A549 (cell line): ENCODE results near the gene NDUFAF4. TPM values are rescaled to one million over a fixed set of nuclear protein-coding genes. Genes with fewer than 3 reads are reported as not detected.

Source experiments
- ATAC-seq, 2 experiments: fragments of 200-7000 bp in 1 of 2; fragments of >200 bp in 1 of 2; cut with Nextera tagmentation in 1 of 2; cut with Tn5 transposase in 1 of 2; 3 replicates each; pipeline versions ENCODE4 v1.8.0 to v1.9.1; 2018 to 2020; ENCODE audit warnings: mild to moderate bottlenecking in 1 of 2, moderate library complexity in 1 of 2
- CTCF ChIA-PET: fragments of 300-600 bp; sonication (Branson Sonifier 250); formaldehyde crosslinking; extraction: SDS; loops from one replicate; lab custom pipeline; 2021; ENCODE audit warnings: antibody characterized with exemption, inconsistent platforms; lab: Yijun Ruan, JAX
- POLR2A ChIA-PET: fragments of 350-600 bp; formaldehyde crosslinking; extraction: SDS; loops from one replicate; lab custom pipeline; 2021; ENCODE audit warnings: antibody characterized with exemption, inconsistent platforms; lab: Yijun Ruan, JAX
- DNase-seq, 2 experiments: peaks; one replicate each; pipeline versions ENCODE4 v3.0.0 to v3.0.0-alpha.2; 2011 to 2016; ENCODE audit warnings: low read depth in 1 of 2, low spot score in 1 of 2
- FAIRE-seq: peaks from 2 replicates; lab custom pipeline; 2011; peaks lifted over from hg19 to GRCh38; lab: Jason Lieb, UNC
- H3K27ac ChIP-seq, 2 experiments: fragments of >200 bp; sonication (Bioruptor Twin); formaldehyde crosslinking; 3 replicates each; pipeline ENCODE4 v1.5.1; 2016 to 2017
- H3K4me1 ChIP-seq: fragments of >200 bp; sonication (Bioruptor Twin); formaldehyde crosslinking; 3 replicates; pipeline ENCODE4 v1.6.1; 2016
- H3K4me2 ChIP-seq: fragments of >200 bp; sonication (Bioruptor Twin); formaldehyde crosslinking; 3 replicates; pipeline ENCODE4 v1.6.1; 2016
- H3K4me3 ChIP-seq: fragments of >200 bp; sonication (Bioruptor Twin); formaldehyde crosslinking; 3 replicates; pipeline ENCODE4 v1.5.1; 2016
- H3K9me3 ChIP-seq: fragments of >200 bp; sonication (Bioruptor Twin); formaldehyde crosslinking; 3 replicates; pipeline ENCODE4 v1.6.1; 2016
- BHLHE40 ChIP-seq: IDR thresholded peaks from 2 replicates; pipeline ENCODE4 v1.6.1; 2012; ENCODE audit warnings: low read depth, low read length, inconsistent platforms
- CBX8 ChIP-seq: fragments of 200-600 bp; sonication (generic); IDR thresholded peaks from 2 replicates; pipeline ENCODE4 v1.6.1; 2016
- E2F6 ChIP-seq: IDR thresholded peaks from 2 replicates; pipeline ENCODE4 v1.6.1; 2012; ENCODE audit warnings: low read depth, borderline replicate concordance
- EHMT2 ChIP-seq: fragments of 200-600 bp; sonication (generic); IDR thresholded peaks from 2 replicates; pipeline ENCODE4 v1.6.1; 2016; ENCODE audit warnings: antibody characterized with exemption, low read depth, mild to moderate bottlenecking, moderate library complexity
- FOXS1 ChIP-seq: fragments of 250-450 bp; sonication (Bioruptor Pico); IDR thresholded peaks from 2 replicates; pipeline ENCODE4 v1.5.0; 2020; ENCODE audit warnings: mild to moderate bottlenecking, moderate library complexity
- GATA3 ChIP-seq: IDR thresholded peaks from 2 replicates; pipeline ENCODE4 v1.6.1; 2012; ENCODE audit warnings: borderline replicate concordance
- HOXB13 ChIP-seq: fragments of 250-450 bp; sonication (Bioruptor Pico); IDR thresholded peaks from 2 replicates; pipeline ENCODE4 v1.5.0; 2020; ENCODE audit warnings: low read depth, mild to moderate bottlenecking, moderate library complexity
- HOXB5 ChIP-seq: fragments of 250-450 bp; sonication (Bioruptor Pico); IDR thresholded peaks from 2 replicates; pipeline ENCODE4 v1.5.0; 2020; ENCODE audit warnings: mild to moderate bottlenecking, moderate library complexity
- JUN ChIP-seq, 2 experiments: fragments of >200 bp; sonication (Bioruptor Twin); formaldehyde crosslinking; IDR thresholded peaks; 2 replicates in 1 of 2; 3 replicates in 1 of 2; pipeline ENCODE4 v1.6.1; 2016 to 2017
- MAZ ChIP-seq: fragments of 150-350 bp; IDR thresholded peaks from 2 replicates; pipeline ENCODE4 v1.6.1; 2014; ENCODE audit warnings: antibody characterized with exemption, low read depth, low read length, borderline replicate concordance
- POLR2A ChIP-seq: IDR thresholded peaks from 2 replicates; pipeline ENCODE4 v1.6.1; 2012; ENCODE audit warnings: mild to moderate bottlenecking, low read length
- RAD21 ChIP-seq, 2 experiments: fragments of >200 bp in 1 of 2; sonication (Bioruptor Twin) in 1 of 2; formaldehyde crosslinking in 1 of 2; IDR thresholded peaks in 1 of 2; conservative IDR thresholded peaks in 1 of 2; 2 replicates in 1 of 2; 3 replicates in 1 of 2; pipeline ENCODE4 v1.6.1; 2012 to 2018; ENCODE audit warnings: inconsistent platforms in 1 of 2
- RARB ChIP-seq: fragments of 250-450 bp; sonication (Bioruptor Pico); IDR thresholded peaks from 2 replicates; pipeline ENCODE4 v1.8.0; 2021; ENCODE audit warnings: mild to moderate bottlenecking, moderate library complexity
- REST ChIP-seq: fragments of 200-600 bp; sonication (generic); IDR thresholded peaks from 2 replicates; pipeline ENCODE4 v1.6.1; 2016; ENCODE audit warnings: antibody characterized with exemption, mild to moderate bottlenecking, moderate library complexity
- WGBS: methylation state at CpG from one replicate; pipeline ENCODE4 v1.1.6; 2017; ENCODE audit errors: missing lambda C conversion rate; 5-methylcytosine and 5-hydroxymethylcytosine counted together
- polyA plus RNA-seq, 4 experiments: library from polyadenylated mRNA; depleted of rRNA in 3 of 4; stranded (reverse); fragments of >200 nt; fragmentation: RNase III in 1 of 4; extraction: RNeasy Plus Mini Kit Qiagen cat#74134 plus additional on column Dnase treatment in 1 of 4; gene quantifications; 2 replicates in 3 of 4; 3 replicates in 1 of 4; pipeline ENCODE4 v1.2.3, GENCODE V29; 2011 to 2017

Gene NDUFAF4
- polyA plus RNA-seq, 2 of the 4 experiments (the other 2 are of a cell fraction), result 37.9 to 58.7 TPM

GRCh38 chr6:96917098-96917497, 19.4 kb upstream of the NDUFAF4 start:
- FAIRE-seq, result no peak
- Histone ChIP-seq H3K4me1 (no peaks in the 10 kb centered on the region), H3K9me3 (no peaks in the 10 kb centered on the region), H3K27ac (no peak overlapping the region), H3K4me3 (no peak overlapping the region), H3K4me2 (no peak overlapping the region)
- 3% methylated on average over 1 of the region's 1 CpG for WGBS
- no peak for TF ChIP-seq RARB (CRISPR knock-in tag)
- no peak for TF ChIP-seq BHLHE40
- TF ChIP-seq CBX8, result no peak
- ChIA-PET POLR2A (no interaction called here), CTCF (interaction anchor here (1.7 kb wide), 1 partner anchor 19 kb away, joined by 4 read pairs; no protein-coding TSS in a partner anchor)
- no peak for ATAC-seq
- DNase-seq, result no peak

GRCh38 chr6:96913621-96914020, 15.9 kb upstream of the NDUFAF4 start:
- no peak for DNase-seq
- H3K4me3 ChIP-seq, result no peak overlapping the region
- no peaks in the 10 kb centered on the region for H3K9me3 ChIP-seq
- H3K27ac ChIP-seq, result no peak overlapping the region
- no peak for FAIRE-seq
- ChIA-PET CTCF (interaction anchor here (1.2 to 1.4 kb wide), 2 partner anchors 13 to 15 kb away, joined by 4 to 5 read pairs; no protein-coding TSS in a partner anchor), POLR2A (no interaction called here)
- WGBS, result 12% methylated on average over 3 of the region's 3 CpGs
- no peak overlapping the region for H3K4me2 ChIP-seq
- no peak for ATAC-seq
- TF ChIP-seq REST, result no peak
- TF ChIP-seq POLR2A, result no peak
- TF ChIP-seq HOXB13 (CRISPR knock-in tag), result no peak
- no peak for TF ChIP-seq JUN (IDR thresholded peaks at IDR 0.05)
- no peak for TF ChIP-seq MAZ
- no peak for TF ChIP-seq RAD21 (conservative IDR thresholded peaks at IDR 0.05 in 1 of 2, IDR thresholded peaks at IDR 0.05 in 1 of 2)
- no peak for TF ChIP-seq FOXS1 (CRISPR knock-in tag)
- H3K4me1 ChIP-seq, result no peaks in the 10 kb centered on the region

- TF ChIP-seq BHLHE40, result no peak
- Histone ChIP-seq H3K4me2 (no peak overlapping the region), H3K9me3 (no peaks in the 10 kb centered on the region), H3K4me1 (no peaks in the 10 kb centered on the region), H3K27ac (no peak overlapping the region), H3K4me3 (no peak overlapping the region)
- FAIRE-seq, result no peak
- ATAC-seq, result no peak
- 18% methylated on average over 4 of the region's 4 CpGs for WGBS
- ChIA-PET CTCF (no interaction called here), POLR2A (no interaction called here)
- DNase-seq, result no peak
Measured at GRCh38 chr6:96911751-96912150, 14.1 kb upstream of the NDUFAF4 start.

- CTCF ChIA-PET, result no interaction called here
- POLR2A ChIA-PET, result no interaction called here
- WGBS, result 51% methylated on average over 3 of the region's 3 CpGs
- no peak overlapping the region for H3K4me3 ChIP-seq
- H3K4me2 ChIP-seq, result no peak overlapping the region
- ATAC-seq, result no peak
- H3K4me1 ChIP-seq, result no peaks in the 10 kb centered on the region
- no peak overlapping the region for H3K27ac ChIP-seq
- TF ChIP-seq HOXB5 (CRISPR knock-in tag), result no peak
- TF ChIP-seq GATA3, result no peak
- no peak for TF ChIP-seq EHMT2
- TF ChIP-seq E2F6, result no peak
- TF ChIP-seq REST, result no peak
- no peak for FAIRE-seq
- no peaks in the 10 kb centered on the region for H3K9me3 ChIP-seq
- no peak for DNase-seq
Measured at GRCh38 chr6:96911171-96911570, 13.5 kb upstream of the NDUFAF4 start.
